Measurements from ENCODE around the gene SIX2.
A peak's percentile ranks its signal among the peaks of the same experiment; 100 is the strongest.

SIX2 gene

DNA sequence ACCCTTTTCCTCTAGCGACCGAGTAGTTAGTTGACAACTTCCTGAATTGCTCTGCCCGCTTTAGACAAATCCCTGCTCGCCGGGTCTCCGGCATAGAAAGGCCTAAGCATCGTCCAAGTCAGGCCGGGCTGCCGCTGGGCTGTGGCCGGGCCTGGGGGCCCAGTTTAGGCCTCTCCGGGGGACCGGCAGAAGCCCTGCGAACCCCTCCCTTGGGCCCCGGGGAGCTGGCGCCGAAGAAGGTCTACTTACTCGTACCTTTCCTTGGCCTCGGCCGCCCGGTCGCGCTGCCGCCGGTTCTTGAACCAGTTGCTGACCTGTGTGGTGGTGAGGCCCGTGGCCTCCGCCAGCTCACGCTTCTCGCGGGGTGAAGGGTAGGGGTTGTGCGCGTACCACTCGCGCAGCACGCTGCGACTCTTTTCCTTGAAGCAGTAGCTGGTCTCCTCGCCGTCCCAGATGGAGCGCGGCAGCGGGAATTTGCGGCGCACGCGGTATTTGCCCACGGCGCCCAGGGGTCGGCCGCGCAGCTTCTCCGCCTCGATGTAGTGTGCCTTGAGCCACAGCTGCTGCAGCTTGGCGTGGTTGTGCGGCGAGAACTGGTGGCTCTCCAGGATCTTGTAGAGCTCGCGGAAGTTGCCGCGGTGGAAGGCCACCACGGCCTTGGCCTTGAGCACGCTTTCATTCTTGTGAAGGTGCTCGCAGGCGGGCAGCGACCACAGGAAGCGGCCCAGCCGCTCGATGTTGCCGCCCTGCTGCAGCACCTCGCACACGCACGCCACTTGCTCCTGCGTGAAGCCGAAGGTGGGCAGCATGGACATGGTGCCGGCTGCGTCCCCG is 739 bp downstream of the SIX2 start:
- H3K79me2 ChIP-seq (ENCODE audit: low read length) = no peaks in the 10 kb centered on the region
- DNase-seq = no peak
- H3K4me3 ChIP-seq (ENCODE audit: low read length) = peak overlapping the region; percentile 36; the same call in 1 of the 2 replicates
- H3K9me2 ChIP-seq (replicated peaks; ENCODE audit: insufficient read depth, low read length) = no peaks in the 10 kb centered on the region
- H3K36me3 ChIP-seq (replicated peaks; ENCODE audit: insufficient read depth, low read length) = no peaks in the 10 kb centered on the region
- H3K27ac ChIP-seq (ENCODE audit: low read length) = no peak overlapping the region
- no peaks in the 10 kb centered on the region; the same call in 1 of the 2 replicates for H3K27me3 ChIP-seq (replicated peaks; ENCODE audit: insufficient read depth, low read length)
- no peak overlapping the region for H2AFZ ChIP-seq (ENCODE audit: low read length)
- H3F3A ChIP-seq (ENCODE audit: insufficient read depth, low read length) = no peaks in the 10 kb centered on the region
- no peak for TF ChIP-seq EZH2phosphoT487 (IDR thresholded peaks at IDR 0.05; ENCODE audit: low read length)
- H3K4me1 ChIP-seq (ENCODE audit: low read length) = no peaks in the 10 kb centered on the region
- no peaks in the 10 kb centered on the region for H3K9me3 ChIP-seq (replicated peaks; ENCODE audit: insufficient read depth, low read length)
- H3K9ac ChIP-seq (ENCODE audit: low read length) = no peak overlapping the region
- no peaks in the 10 kb centered on the region for H4K20me1 ChIP-seq (ENCODE audit: insufficient read depth, low read length)
- peak overlapping the region; percentile 50; the same call in 1 of the 2 replicates for H3K4me2 ChIP-seq (ENCODE audit: low read depth, low read length)

GRCh38 chr2:45007961-45008295 is 1.3 kb downstream of the SIX2 start:
- TF ChIP-seq CTCF (IDR thresholded peaks at IDR 0.05; ENCODE audit: low read length) = no peak
- TF ChIP-seq EZH2phosphoT487 (IDR thresholded peaks at IDR 0.05; ENCODE audit: low read length) = no peak
- TF ChIP-seq EZH2 (optimal IDR thresholded peaks at IDR 0.05; ENCODE audit: low read depth, low read length) = no peak
- H3K9me2 ChIP-seq (replicated peaks; ENCODE audit: insufficient read depth, low read length) = no peaks in the 10 kb centered on the region
- no peak overlapping the region for H3K4me2 ChIP-seq (ENCODE audit: low read depth, low read length)
- no peak overlapping the region for H3K27ac ChIP-seq (ENCODE audit: low read length)
- H3K4me1 ChIP-seq (ENCODE audit: low read length) = no peaks in the 10 kb centered on the region
- H3K36me3 ChIP-seq (replicated peaks; ENCODE audit: insufficient read depth, low read length) = no peaks in the 10 kb centered on the region
- DNase-seq = no peak
- H2AFZ ChIP-seq (ENCODE audit: low read length) = no peak overlapping the region
- no peaks in the 10 kb centered on the region; the same call in 1 of the 2 replicates for H3K27me3 ChIP-seq (replicated peaks; ENCODE audit: insufficient read depth, low read length)
- no peak overlapping the region for H3K4me3 ChIP-seq (ENCODE audit: low read length)
- no peaks in the 10 kb centered on the region for H4K20me1 ChIP-seq (ENCODE audit: insufficient read depth, low read length)
- H3K79me2 ChIP-seq (ENCODE audit: low read length) = no peaks in the 10 kb centered on the region
- no peak overlapping the region for H3K9ac ChIP-seq (ENCODE audit: low read length)
- no peaks in the 10 kb centered on the region for H3K9me3 ChIP-seq (replicated peaks; ENCODE audit: insufficient read depth, low read length)
- no peaks in the 10 kb centered on the region for H3F3A ChIP-seq (ENCODE audit: insufficient read depth, low read length)

GRCh38 chr2:45006942-45007287 is 2.3 kb downstream of the SIX2 start:
- TF ChIP-seq CTCF (IDR thresholded peaks at IDR 0.05; ENCODE audit: low read length) (no peak), EZH2phosphoT487 (IDR thresholded peaks at IDR 0.05; ENCODE audit: low read length) (no peak), EZH2 (optimal IDR thresholded peaks at IDR 0.05; ENCODE audit: low read depth, low read length) (no peak)
- H3K9ac ChIP-seq (ENCODE audit: low read length) = no peak overlapping the region
- no peak for DNase-seq
- no peaks in the 10 kb centered on the region for H3K4me1 ChIP-seq (ENCODE audit: low read length)
- H3K27me3 ChIP-seq (replicated peaks; ENCODE audit: insufficient read depth, low read length) = no peaks in the 10 kb centered on the region
- H3K9me3 ChIP-seq (replicated peaks; ENCODE audit: insufficient read depth, low read length) = no peaks in the 10 kb centered on the region
- no peak overlapping the region for H3K27ac ChIP-seq (ENCODE audit: low read length)
- H3K36me3 ChIP-seq (replicated peaks; ENCODE audit: insufficient read depth, low read length) = no peaks in the 10 kb centered on the region
- H2AFZ ChIP-seq (ENCODE audit: low read length) = no peak overlapping the region
- H4K20me1 ChIP-seq (ENCODE audit: insufficient read depth, low read length) = no peaks in the 10 kb centered on the region
- H3K9me2 ChIP-seq (replicated peaks; ENCODE audit: insufficient read depth, low read length) = no peaks in the 10 kb centered on the region
- no peak overlapping the region for H3K4me2 ChIP-seq (ENCODE audit: low read depth, low read length)
- H3K4me3 ChIP-seq (ENCODE audit: low read length) = no peak overlapping the region
- H3F3A ChIP-seq (ENCODE audit: insufficient read depth, low read length) = no peaks in the 10 kb centered on the region
- H3K79me2 ChIP-seq (ENCODE audit: low read length) = no peaks in the 10 kb centered on the region

Measured in MM.1S (cell line).